ENCODE results near the gene KDM2B.

DNA sequence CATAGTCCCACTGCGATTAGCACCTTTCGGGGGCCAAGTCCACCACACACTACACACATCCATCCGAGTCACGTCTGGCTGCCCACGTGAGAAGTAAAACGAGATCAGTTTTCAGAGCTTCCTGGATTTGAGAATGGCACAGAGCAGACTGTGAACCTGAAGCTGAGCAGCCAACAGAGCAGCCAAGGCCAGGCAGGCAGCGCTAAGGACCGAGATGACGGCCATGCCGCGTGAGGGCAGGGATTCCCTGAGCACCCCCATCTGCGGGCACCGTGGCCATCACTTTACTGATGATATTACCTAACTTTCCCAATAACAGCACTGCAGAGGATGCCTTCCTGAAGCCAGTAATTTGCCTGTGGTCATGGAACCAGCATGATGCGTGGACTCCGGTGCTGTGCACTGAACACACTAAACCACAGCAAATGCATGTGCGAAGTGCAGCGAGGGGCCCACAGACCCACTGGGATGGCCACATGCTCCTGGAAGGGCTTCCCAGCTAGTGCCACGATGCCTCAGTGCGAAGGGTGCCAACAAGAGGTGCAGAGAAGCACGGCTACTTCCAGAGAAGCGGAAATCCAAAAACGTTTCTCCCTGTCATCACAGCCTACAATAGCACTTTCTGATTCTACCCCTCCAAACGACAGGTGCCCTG lies 124.9 kb downstream of the KDM2B start:
- TF ChIP-seq, protein P1, sequence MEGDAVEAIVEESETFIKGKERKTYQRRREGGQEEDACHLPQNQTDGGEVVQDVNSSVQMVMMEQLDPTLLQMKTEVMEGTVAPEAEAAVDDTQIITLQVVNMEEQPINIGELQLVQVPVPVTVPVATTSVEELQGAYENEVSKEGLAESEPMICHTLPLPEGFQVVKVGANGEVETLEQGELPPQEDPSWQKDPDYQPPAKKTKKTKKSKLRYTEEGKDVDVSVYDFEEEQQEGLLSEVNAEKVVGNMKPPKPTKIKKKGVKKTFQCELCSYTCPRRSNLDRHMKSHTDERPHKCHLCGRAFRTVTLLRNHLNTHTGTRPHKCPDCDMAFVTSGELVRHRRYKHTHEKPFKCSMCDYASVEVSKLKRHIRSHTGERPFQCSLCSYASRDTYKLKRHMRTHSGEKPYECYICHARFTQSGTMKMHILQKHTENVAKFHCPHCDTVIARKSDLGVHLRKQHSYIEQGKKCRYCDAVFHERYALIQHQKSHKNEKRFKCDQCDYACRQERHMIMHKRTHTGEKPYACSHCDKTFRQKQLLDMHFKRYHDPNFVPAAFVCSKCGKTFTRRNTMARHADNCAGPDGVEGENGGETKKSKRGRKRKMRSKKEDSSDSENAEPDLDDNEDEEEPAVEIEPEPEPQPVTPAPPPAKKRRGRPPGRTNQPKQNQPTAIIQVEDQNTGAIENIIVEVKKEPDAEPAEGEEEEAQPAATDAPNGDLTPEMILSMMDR (conservative IDR thresholded peaks at IDR 0.05 in 1 of 2, IDR thresholded peaks at IDR 0.05 in 1 of 2; ENCODE audit: extremely low read depth in 1 of 2, insufficient read depth in 1 of 2, low read depth in 1 of 2, low read length in 2 of 2) = no peak
- TF ChIP-seq EZH2 (IDR thresholded peaks at IDR 0.05; ENCODE audit: borderline replicate concordance, low read length) = no peak
